Measurements from ENCODE around the gene HDAC10.

Gene HDAC10

DNA sequence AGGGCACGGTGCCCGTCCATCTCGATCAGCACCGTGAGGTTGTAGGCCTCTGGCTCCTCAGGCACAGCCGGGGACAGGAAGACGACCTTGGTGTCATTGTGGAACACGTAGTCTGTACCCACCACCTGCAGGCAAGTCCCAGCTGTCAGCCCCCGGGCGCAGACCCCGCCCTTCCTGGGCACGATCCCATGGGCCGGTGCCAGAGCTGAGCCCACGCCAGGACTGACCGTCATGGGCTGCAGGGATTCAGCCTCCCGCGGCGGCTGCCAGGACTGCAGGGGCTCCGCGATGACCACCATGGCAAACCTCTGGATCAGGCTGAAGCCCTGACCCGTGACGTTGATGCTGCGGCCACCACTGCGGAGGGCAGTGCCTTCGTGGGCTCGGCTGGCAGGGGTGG is 30.9 kb upstream of the HDAC10 start:
- TF ChIP-seq, protein P1, sequence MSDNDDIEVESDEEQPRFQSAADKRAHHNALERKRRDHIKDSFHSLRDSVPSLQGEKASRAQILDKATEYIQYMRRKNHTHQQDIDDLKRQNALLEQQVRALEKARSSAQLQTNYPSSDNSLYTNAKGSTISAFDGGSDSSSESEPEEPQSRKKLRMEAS (IDR thresholded peaks at IDR 0.05), result 0 out of 2 replicates have a peak, but pooled peaks have one; percentile 2
- TF ChIP-seq CREB1 (IDR thresholded peaks at IDR 0.05; ENCODE audit: low read depth) (no peak), NFIC (IDR thresholded peaks at IDR 0.05) (peak; percentile 91), EP300 (IDR thresholded peaks at IDR 0.05; ENCODE audit: borderline replicate concordance) (peak; percentile 60; the same call in 1 of the 2 replicates), FOXM1 (IDR thresholded peaks at IDR 0.05; ENCODE audit: borderline replicate concordance, low read depth) (no peak), YY1 (IDR thresholded peaks at IDR 0.05; ENCODE audit: low read depth) (0 out of 2 replicates have a peak, but pooled peaks have one; percentile 5), TCF12 (IDR thresholded peaks at IDR 0.05; ENCODE audit: low read depth) (no peak; the same call in 1 of the 2 replicates), TEAD4 (IDR thresholded peaks at IDR 0.05) (no peak), EGR1 (IDR thresholded peaks at IDR 0.05) (0 out of 2 replicates have a peak, but pooled peaks have one; percentile 38)
- TF ChIP-seq, protein P2, sequence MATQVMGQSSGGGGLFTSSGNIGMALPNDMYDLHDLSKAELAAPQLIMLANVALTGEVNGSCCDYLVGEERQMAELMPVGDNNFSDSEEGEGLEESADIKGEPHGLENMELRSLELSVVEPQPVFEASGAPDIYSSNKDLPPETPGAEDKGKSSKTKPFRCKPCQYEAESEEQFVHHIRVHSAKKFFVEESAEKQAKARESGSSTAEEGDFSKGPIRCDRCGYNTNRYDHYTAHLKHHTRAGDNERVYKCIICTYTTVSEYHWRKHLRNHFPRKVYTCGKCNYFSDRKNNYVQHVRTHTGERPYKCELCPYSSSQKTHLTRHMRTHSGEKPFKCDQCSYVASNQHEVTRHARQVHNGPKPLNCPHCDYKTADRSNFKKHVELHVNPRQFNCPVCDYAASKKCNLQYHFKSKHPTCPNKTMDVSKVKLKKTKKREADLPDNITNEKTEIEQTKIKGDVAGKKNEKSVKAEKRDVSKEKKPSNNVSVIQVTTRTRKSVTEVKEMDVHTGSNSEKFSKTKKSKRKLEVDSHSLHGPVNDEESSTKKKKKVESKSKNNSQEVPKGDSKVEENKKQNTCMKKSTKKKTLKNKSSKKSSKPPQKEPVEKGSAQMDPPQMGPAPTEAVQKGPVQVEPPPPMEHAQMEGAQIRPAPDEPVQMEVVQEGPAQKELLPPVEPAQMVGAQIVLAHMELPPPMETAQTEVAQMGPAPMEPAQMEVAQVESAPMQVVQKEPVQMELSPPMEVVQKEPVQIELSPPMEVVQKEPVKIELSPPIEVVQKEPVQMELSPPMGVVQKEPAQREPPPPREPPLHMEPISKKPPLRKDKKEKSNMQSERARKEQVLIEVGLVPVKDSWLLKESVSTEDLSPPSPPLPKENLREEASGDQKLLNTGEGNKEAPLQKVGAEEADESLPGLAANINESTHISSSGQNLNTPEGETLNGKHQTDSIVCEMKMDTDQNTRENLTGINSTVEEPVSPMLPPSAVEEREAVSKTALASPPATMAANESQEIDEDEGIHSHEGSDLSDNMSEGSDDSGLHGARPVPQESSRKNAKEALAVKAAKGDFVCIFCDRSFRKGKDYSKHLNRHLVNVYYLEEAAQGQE (IDR thresholded peaks at IDR 0.05; ENCODE audit: low read depth), result no peak

DNA sequence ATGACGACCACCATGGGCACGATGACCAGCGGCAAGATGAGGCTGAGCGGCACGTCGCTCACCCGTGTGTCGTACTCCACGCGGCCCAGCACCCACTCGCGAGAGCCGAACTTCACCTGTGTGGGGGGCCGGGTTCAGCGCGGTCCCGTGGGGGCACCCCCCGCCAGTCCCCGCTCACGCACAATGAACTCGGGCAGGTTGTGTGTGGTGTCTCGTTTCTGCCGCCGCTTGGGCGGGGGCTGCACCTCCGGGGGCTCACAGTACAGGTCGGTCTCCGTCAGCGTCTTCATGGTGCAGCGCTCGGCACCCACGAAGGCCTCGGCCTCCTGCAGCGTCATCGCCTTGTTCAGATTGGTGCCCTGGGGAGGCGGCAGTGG is 30.3 kb upstream of the HDAC10 start:
- TF ChIP-seq, protein P2 (IDR thresholded peaks at IDR 0.05; ENCODE audit: low read depth), result no peak
- TF ChIP-seq, protein P3, sequence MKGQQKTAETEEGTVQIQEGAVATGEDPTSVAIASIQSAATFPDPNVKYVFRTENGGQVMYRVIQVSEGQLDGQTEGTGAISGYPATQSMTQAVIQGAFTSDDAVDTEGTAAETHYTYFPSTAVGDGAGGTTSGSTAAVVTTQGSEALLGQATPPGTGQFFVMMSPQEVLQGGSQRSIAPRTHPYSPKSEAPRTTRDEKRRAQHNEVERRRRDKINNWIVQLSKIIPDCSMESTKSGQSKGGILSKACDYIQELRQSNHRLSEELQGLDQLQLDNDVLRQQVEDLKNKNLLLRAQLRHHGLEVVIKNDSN (IDR thresholded peaks at IDR 0.05), result no peak
- TF ChIP-seq CREB1 (IDR thresholded peaks at IDR 0.05; ENCODE audit: low read depth), result no peak
- TF ChIP-seq FOXM1 (IDR thresholded peaks at IDR 0.05; ENCODE audit: borderline replicate concordance, low read depth), result no peak
- TF ChIP-seq NFIC (IDR thresholded peaks at IDR 0.05), result no peak
- TF ChIP-seq, protein P1 (IDR thresholded peaks at IDR 0.05), result no peak
- TF ChIP-seq EP300 (IDR thresholded peaks at IDR 0.05; ENCODE audit: borderline replicate concordance), result no peak
- no peak for TF ChIP-seq EGR1 (IDR thresholded peaks at IDR 0.05)
- TF ChIP-seq TCF12 (IDR thresholded peaks at IDR 0.05; ENCODE audit: low read depth), result no peak

DNA sequence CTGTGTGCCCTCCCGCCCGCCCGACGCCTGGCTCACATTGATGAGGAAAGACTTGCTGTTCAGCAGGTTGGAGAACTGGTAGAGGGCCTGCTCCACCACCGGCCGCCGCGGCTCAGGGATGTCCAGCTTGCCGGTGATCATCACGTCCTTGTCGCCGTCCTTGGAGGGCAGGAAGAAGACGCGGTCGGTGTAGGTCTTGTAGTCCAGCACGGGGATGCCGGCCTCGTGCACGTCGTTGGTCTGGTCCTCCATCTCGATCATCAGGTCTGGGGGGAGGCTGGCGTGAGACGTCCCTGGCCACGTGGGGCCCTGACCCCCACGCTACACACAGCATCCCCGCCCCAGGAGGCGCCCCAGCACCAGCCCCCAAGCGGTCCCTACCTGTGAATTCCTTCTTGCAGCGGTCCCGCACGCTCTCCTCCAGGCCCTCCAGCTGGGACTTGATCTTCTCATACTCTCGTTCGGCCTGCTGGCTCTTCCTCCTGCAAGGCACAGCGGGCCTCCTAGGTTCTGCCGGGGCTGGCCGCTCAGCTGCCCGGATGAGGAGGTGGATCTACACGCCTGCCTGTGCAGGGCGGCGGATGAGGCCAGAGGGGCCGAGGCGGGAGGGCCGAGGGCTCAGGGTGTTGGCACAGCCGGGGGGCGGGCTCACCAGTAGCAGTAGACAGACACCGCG is 29.8 kb upstream of the HDAC10 start:
- TF ChIP-seq CREB1 (IDR thresholded peaks at IDR 0.05; ENCODE audit: low read depth), result no peak
- TF ChIP-seq, protein P3 (IDR thresholded peaks at IDR 0.05), result no peak

DNA sequence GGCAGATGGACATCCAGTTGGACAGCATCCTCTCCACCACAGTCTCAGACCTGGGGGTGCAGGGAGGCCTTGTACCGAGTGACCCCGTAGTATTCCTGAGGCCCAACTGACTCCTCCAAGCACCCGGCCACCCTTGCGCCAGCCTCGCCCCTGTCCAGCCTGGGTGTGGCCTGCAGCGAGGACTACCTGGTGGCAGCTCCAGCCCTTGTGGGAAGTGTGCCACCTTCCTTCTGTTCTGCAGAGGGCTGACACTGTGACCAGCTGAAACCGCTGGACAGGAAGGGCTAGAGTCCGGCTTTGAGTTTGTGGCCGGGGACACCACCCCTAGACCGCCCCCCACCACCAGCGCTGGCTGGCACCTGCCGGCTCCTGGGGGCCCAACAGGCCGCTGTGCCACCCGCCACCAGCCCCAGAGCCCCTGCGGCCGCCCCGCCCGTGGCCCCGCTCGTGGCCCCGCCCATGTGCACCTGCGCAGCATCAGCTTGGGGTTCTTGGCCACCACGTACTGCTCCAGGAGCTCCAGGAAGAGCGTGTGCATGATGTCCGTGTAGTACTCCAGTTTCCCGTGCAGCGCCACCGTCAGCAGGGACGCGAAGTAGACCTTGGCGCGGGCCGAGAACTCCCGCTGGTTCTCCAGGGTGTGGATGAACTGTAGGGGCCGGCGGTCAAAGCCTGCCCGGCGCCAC is 29.1 kb upstream of the HDAC10 start:
- no peak for TF ChIP-seq EP300 (IDR thresholded peaks at IDR 0.05; ENCODE audit: borderline replicate concordance)
- TF ChIP-seq, protein P1 (IDR thresholded peaks at IDR 0.05), result no peak
- TF ChIP-seq CEBPB (IDR thresholded peaks at IDR 0.05), result no peak
- TF ChIP-seq EGR1 (IDR thresholded peaks at IDR 0.05), result no peak
- no peak for TF ChIP-seq NFIC (IDR thresholded peaks at IDR 0.05)
- no peak for TF ChIP-seq YY1 (IDR thresholded peaks at IDR 0.05; ENCODE audit: low read depth)
- TF ChIP-seq TAF1 (IDR thresholded peaks at IDR 0.05; ENCODE audit: low read depth), result no peak
- TF ChIP-seq, protein P3 (IDR thresholded peaks at IDR 0.05), result no peak
- TF ChIP-seq TCF12 (IDR thresholded peaks at IDR 0.05; ENCODE audit: low read depth), result no peak
- TF ChIP-seq RAD21 (IDR thresholded peaks at IDR 0.05; ENCODE audit: low read depth), result no peak
- TF ChIP-seq FOXM1 (IDR thresholded peaks at IDR 0.05; ENCODE audit: borderline replicate concordance, low read depth), result no peak
- TF ChIP-seq CREB1 (IDR thresholded peaks at IDR 0.05; ENCODE audit: low read depth), result no peak
- no peak for TF ChIP-seq ZBTB7A (IDR thresholded peaks at IDR 0.05; ENCODE audit: low read depth)
- no peak for TF ChIP-seq TEAD4 (IDR thresholded peaks at IDR 0.05)
- TF ChIP-seq, protein P2 (IDR thresholded peaks at IDR 0.05; ENCODE audit: low read depth), result no peak
